GM18499 (cell line): Measurements from ENCODE around the gene AHRR.
A peak's percentile ranks its signal among the peaks of the same experiment; 100 is the strongest.
"Not testable (repeated sequence)": the region's sequence is repeated elsewhere in the genome, so short reads cannot be mapped to it uniquely, and the experiment has no call there.

ENCODE experiments used
- ATAC-seq: cut with Tn5 transposase; IDR thresholded peaks from one replicate; pipeline ENCODE4 v1.9.1; 2021; ENCODE audit warnings: moderate number of reproducible peaks; ENCODE audit not compliant: insufficient read depth, unreplicated experiment

AHRR gene

DNA sequence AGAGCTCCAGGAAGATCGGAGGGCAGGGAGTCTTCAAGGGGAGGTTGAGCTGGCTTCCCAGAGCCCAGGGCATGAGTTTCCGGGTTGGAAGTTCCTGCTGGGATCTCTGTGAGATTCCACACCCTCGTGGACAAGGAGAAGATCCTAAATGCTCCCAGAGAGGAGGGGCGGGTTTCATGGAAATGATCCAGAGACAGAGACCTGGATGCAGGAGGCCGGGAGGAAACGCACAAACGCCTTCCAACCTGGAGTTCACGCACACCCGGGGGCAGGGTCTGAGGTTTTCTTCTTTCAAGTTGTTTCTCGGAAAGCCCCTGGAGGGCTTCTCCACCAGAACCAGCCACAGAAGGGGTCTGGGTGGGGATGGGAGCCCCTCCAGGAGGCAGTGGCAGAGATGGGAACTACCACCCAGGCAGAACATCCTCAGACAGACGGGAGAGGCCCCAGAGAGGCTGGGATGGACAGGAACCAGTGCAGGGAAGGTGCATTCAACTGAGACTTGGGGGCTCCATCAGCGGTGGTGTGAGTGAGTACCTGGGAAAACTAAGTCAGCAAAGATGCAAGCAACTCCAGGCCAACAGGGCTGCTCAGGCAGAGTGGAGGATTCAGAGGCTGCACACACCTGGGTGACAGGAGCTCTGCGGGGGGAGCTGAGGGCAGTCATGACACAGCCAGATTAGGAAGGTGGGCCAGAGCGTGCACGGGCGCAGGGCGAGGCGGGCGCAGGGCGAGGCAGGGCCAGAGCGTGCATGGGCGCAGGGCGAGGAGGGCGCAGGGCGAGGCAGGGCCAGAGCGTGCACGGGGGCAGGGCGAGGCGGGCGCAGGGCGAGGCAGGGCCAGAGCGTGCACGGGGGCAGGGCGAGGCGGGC is 69.3 kb downstream of the AHRR start:
- no peak for ATAC-seq

DNA sequence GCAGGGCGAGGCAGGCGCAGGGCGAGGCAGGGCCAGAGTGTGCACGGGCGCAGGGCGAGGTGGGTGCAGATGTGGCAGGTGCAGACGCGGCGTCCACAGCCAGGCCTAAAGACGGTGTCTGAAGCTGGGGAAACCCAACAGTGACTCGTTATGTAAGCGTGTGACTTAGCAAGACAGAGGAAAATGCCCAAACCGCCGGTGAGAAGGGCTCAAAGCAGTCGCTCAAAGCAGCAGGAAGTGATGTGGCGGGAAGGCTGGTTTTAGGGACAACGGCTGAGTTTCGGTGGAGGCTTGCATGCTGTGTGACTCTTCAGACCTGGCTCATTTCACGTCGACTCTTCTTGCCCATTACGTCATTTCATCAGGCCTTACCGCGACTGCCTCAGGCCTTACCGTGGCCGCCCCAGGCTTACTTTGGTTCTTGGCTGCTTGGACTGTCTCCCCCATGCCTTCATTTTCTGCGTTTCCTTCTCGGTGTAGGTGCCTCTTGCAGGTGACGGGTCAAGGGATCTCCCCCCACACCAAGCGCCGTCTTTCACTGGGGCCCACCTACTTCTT is 71.0 kb downstream of the AHRR start:
- peak; percentile 63 for ATAC-seq

DNA sequence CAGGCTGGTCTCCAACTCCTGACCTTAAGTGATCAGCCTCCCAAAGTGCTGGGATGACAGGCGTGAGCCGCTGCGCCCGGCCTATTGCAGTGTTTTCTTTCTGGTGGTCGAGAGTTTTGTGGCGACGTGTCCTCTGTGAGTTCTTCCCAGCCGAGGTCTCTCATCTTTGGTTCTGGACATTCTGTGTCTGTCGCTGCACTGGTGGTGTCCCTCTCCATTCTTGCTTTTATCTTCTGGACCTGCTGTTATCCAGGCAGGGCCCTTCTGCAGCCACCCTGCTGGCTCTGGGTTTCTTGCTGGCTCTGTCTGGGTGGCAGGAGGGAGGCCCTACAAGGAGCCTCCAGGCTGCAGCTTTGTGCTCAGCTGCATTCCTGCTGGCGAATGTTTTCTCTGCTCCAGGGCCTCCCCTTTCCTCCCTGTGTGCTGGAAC is 72.3 kb downstream of the AHRR start:
- ATAC-seq = no peak

DNA sequence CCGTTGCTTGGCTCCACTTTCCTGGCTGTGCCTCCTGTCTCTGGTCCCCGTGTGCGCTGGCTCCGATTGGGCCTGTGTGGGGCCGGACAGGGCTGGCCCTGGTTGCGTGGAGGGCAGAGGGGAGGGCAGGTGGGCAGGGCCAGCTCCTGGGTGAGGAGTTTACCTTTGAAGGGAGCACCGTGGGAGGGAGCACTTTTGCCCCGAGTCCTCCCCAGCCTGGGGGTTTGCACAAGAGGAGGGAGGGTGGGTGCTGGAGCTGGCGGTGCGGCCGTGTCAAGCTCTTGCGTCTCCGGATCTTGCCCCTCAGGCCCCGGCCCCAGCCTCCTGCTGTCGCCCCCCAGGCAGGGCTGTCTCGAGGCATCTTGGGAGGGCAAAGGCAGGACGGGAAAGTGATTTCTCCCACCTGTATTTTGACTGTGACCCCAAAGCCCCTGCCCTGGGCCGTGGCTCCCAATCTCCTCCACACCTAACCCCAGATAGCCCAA is 73.2 kb downstream of the AHRR start:
- no peak for ATAC-seq

DNA sequence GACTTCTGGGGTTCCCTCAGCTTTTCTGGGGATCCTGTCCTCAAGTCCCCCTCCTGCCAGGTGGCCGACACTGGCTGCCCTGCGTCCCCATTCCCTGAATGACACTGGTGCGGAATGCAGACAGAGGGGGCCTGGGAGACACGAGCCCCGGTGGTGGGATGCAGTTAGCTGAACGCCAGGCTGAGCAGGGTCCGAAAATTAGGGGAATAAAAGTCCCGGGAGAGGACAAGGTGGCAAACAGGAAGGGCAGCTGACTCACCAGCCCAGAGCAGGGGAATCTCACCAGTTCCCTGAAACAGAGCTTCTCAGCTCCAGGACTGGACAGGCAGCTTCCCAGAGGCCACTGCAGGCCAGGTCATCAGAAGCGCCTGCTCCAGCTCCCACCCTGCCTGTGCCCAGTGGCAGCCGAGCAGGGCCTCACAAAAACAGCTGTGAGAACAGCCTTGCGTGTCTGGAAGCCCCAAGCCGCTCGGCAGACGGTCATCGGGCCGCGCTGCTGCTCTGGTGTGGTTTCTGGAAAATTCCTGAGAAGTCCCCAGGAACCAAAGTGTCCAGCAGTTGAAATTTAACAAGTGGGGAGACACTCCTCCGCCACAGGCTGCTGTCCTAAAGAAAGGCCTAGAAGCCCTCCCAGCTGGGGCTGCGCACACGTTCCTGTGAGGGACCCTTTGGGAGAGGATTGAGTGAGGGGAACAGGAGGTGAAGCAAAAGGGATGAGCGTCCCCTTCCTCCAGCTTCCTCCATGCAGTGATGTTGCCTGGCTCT is 73.8 kb downstream of the AHRR start:
- ATAC-seq = no peak

DNA sequence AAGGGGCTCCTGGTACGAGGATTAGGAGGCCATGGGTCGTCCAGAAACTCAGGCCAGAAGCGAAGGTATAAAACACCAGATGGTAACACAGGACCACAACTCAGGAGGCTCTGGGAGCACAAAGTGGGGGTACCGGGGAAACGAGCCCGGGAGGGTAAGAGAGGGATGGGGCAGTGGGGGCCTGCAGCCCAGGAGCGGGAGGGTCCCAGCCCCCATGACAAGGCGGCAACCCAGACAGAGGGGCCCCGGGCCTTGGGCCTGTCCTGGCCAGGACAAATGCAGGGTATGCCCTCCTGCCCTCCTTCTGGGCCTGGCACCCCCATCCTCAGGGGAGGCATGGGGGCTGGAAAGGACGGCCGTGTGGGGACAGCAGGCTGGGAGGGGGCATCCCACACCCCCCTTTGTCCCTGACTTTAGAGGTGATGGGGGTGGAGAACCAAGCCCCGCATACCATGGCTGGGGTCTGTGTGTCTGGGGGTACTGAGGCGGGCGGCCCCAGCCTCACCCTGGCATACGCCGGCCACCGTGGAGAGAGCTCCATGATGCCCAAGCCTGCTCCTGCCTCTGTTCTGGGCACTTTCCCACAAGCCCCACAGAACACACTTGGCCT is 74.5 kb downstream of the AHRR start:
- ATAC-seq = no peak

DNA sequence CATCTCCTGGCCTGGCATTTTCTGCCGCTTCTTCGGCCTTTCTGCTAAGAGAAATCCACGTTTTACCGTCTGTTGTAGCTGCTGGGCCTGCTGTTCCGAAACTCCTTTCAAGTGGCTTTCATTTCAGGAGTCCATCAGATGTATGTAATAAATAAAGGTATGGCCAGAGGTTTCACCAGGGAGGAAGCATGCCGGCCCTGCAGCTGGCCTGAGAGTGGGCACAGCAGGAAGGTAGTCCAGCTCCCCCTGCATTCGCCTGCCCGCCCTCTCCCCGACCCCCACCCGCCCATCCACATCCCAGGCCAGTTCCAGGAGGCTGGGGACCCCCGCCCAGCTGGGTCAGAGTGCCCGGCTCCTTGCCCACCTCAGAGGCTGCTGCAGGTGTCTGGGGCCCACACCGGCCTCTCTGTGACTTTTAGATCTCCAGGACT is 75.0 kb downstream of the AHRR start:
- ATAC-seq = no peak

DNA sequence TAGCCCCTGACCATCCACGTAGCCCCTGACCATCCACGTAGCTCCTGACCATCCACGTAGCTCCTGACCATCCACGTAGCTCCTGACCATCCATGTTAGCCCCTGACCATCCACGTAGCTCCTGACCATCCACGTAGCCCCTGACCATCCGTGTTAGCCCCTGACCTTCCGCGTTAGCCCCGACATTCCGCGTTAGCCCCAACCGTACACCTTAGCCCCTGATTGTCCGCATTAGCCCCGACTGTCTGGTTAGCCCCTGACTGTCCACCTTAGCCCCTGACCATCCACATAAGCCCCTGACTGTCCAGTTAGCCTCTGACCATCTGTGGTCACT is 76.6 kb downstream of the AHRR start:
- ATAC-seq = not testable (repeated sequence)

DNA sequence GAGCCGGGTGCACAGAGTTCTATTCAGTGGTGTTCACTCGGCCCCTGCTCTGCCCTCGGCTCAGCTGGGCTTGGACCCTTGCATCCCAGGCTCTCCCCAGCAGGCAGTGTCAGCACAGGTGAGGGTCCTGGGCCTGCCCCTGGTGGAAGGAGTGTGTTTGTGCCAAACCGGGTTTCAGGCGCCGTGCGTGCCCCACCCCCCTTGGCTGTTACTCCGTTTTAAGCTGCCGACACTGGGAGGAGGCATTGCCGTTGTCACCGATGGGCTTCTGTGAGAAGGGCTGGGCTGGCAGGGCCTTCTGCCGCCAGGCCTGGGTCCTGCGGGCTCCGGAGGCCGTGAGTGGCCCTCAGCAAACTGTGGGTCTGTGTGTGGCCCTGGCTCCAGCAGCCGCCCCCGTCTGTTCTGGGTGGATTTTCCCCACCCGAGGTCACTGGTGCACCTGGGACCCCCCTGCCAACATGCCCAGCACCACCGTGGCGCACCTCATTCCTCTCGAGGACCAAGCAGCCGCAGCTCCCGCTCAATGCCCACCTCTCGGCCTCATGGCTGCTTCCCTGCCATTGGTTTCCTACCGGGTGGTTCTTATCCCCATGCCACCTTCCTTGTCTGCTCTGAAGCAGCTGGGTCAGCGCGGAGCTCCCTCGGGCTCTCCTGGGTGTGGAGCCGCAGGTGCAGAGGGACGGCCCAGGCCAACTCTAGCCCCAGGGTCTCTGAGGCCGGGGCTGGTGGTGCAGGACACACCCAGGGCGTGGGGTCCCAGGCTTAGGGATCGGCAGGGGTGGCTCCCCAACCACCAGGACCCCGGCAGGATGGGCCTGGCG is 77.2 kb downstream of the AHRR start:
- ATAC-seq = no peak

DNA sequence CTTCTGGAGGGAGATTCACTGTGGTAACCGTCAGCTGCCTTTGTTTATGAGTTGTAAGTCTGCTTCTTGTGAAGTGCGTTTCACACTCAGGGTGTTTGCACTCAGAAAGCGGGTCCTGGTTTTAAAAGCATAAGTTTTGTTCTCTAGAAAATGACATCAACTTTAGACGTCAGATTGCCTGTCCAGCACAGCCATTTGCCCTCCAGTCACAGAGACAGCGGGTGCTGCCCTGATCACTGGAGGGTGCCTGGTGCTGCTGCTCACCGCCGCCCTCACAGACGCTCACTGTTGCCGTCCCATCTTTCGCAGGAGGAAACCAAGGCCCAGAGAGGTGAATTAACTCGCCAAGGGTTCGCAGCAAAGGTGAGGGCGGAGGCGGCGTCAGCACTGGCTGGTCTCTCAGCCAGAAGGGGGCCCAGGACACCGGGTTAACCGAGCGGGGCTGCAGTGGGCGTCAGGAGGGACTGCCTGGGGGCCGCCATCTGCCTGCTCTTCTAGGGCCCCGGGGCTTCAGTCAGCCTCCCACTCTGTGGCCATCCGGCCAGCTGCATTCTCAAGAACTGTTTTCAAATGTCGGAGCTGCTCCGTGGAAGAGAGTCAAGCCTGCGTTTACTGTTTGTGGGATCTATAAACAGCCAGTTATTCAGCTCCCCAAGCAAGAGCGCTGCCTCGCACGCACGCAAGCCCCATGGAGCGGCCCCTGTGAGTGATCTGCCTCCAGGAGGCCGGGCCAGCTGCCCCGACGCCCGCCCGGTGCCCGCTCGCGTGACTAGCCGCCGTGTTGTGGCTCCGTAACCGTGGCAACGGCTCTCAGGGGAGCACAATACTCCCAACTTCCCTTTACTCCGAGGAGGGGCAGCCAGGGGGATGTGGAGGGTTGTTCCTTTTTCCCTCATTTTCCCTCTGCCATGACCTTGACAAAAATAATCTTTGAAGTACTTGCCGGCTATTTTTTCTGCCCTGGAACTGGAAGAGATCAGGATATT is 78.1 kb downstream of the AHRR start:
- peak; percentile 36 for ATAC-seq

DNA sequence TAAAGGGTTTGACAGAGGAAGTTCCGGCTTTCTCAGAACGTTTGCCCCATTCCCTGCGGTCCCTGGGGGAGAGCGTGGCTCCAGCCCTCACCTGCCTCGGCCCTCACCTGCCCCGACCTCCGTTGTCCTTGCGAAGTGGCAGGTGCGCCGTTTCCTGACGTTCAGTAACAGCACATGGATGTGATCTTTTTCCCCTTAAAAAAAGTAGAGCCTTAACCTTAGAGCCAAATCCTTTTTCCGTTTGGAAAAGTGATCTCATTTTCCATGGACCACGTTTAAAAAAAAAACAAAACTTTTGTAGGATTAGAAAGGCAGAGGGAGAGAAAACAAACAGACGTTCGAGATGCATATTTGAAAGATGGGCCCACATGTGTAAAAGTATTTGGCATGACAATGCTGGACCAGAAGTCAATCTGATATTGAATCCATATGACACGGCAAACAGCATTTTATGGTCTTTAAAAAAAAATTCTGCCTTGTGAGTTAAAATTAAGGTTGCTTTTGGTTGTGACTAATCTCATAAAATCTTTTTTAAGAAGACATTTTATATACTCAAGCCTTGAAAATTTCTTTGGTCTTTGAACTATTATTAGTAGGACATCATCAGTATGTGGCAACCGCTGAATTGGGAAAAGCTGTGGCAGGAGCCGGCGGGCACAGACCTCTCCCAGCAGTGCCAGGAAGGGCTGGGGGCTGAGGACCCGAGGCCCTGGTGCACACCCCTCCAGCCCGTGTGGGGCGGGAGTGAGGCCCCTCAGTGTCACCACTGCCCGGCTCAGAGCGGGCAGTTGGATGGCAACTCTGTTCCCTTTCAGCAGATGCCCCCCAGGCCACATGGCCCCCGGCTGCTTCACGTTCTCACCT is 79.0 kb downstream of the AHRR start:
- no peak for ATAC-seq

DNA sequence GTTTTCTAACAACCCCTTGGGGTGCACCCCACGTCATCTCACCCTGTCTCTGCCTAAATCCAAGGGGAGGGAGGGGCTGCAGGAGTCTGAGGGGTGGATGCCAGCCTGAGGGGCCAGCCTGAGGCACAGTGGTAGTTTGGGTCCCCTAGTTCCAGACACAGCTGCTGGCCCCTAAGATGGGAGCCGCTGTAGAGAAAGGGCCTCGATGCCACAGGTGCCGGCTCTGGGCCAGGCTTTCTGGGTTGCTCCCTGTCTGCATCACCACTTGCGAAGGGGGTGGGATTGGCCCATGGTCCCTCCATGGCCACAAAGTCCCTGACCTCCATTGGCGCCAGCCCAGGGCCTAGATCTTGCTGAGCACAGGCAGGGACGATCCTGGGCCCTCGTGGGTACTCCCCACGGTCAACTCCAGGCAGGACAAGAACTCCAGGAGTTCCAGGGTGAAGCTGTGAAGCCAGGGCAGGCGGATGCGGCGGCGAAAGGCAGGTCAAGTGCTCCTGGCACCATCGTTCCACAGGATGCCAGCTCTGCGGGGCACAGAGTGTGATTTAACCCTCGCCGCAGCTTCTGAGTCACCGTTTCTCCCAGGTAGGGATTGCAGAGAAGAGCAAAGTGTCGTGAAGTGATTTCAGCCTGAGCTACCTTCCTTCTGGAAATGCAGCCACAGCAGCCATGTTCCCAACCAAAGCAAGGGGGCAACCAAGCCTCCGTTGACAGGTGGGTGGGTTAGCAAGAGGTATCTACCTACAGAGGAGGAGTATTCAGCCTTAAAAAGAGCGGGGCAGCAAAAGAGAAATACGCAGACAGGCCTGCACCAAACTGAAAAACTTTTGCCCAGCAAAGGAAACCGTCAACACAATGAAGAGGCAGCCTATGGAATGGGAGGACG is 79.9 kb downstream of the AHRR start:
- ATAC-seq = no peak

DNA sequence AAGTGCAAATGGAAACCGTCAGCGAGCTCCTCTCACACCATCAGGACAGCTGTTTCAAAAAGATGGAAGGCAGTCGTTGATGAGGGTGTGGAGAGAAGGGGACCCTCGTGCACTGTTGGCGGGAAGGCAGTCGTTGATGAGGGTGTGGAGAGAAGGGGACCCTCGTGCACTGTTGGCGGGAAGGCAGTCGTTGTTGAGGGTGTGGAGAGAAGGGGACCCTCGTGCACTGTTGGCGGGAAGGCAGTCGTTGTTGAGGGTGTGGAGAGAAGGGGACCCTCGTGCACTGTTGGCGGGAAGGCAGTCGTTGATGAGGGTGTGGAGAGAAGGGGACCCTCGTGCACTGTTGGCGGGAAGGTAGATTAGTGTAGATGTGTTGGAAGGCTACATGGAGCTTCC is 80.7 kb downstream of the AHRR start:
- not testable (repeated sequence) for ATAC-seq

DNA sequence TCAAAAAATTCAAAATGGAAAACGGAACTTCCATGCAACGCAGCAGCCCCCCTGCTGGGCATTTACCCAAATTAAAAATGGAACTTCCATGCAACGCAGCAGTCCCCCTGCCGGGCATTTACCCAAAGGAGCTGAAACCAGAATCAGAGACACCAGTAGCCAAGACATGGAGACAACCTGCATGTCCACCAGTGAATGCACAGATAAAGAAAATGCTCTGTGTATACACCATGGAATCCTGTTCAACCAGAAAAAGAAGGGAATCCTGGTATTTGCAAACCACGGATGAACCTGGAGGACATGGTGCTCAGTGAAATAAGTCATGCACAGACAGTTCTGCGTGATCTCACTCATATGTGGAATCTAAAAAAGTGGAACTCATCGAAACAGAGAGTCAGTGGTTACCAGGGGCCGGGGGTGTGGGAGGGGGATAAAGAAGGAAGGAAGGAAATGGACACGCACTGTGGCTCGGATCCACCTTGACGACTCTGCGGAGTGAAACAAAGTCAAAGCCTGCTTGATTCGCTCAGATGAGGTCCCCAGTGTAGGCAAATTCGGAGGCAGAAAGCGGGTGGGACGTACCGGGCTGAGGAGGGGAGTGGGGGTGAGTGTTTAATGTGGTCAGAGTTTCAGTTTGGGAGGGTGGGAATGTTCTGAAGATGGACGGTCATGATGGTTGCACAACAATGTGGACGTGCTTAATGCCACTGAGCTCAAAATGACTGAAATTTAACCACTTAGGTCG is 81.3 kb downstream of the AHRR start:
- ATAC-seq = peak; percentile 40

DNA sequence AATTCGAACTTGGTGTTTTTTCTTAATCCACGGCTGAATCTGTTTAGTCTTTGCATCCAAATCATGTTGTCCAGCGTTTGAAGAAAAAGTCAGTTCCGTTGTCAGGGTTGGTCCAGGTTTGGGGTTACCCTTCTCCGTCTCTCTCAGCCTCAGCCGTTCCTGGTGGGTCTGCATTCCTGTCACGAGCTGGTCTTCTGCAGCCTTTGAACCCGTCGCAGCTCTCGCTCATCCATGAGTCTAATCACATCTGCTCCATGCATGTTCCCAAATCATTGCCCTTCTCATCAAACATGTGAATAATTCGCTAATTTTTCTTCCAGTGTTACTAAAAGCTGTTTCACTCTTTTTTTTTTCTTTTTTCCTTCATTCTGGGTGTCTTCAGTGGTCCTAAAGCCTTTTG is 82.5 kb downstream of the AHRR start:
- ATAC-seq = no peak

DNA sequence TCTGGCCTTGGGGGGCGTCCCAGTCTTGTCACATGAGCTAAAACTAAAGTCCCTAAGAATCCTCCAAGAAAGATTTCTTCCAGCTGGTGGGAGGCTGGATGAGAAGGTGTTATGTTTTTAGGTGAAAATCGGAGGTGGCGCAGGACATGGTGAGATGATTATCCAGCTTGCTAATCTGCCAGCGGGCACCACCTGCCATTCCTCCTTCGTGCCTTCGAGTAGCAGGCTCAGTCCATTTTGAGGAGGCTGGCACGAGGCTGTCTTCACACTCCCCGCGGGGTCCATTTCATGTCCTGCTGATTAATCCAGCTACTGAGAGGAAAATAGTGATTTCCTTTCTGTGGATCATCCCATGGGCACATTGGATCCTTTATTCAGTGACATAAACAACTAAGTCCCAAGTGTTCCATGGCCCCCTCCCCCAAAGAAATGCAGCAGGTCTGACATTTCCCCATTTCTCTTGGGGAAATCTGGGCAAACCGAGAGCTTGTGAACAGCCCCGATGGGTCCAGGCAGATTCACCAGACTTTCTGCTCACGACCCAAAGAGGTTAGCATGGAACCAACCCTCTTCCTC is 83.2 kb downstream of the AHRR start:
- no peak for ATAC-seq
